Measurements from ENCODE around the gene QRSL1. TPM values are rescaled to one million over a fixed set of nuclear protein-coding genes. Genes with fewer than 3 reads are reported as not detected.

The QRSL1 gene
- total and polyA plus RNA-seq, 12 donors: 8.1 to 20.0 (median 14.5) TPM

GRCh38 chr6:106688177-106688951 lies 59.0 kb downstream of the QRSL1 start:
- Histone ChIP-seq H3K27me3 (peaks cover 0 to 8% (median 6%) of the 10 kb centered on the region in 7 donors), H3K4me1 (peaks cover 0 to 3% (median 0%) of the 10 kb centered on the region in 9 donors), H3K9me3 (no peaks in the 10 kb centered on the region), H3K27ac (no peak overlapping the region), H3K36me3 (no peaks in the 10 kb centered on the region), H3K4me3 (no peak overlapping the region)
- TF ChIP-seq CTCF (IDR thresholded peaks at IDR 0.05): no peak
- WGBS, 2 donors: 83 to 89% methylated on average over 6 of the region's 6 CpGs
- no peak for DNase-seq
- intact Hi-C loops (cut with DNase I): no loop called here
- ATAC-seq: no peak

GRCh38 chr6:106692112-106692818 lies 62.9 kb downstream of the QRSL1 start:
- Histone ChIP-seq H3K27me3 (peaks cover 0 to 11% (median 6%) of the 10 kb centered on the region in 7 donors), H3K9me3 (no peaks in the 10 kb centered on the region), H3K27ac (no peak overlapping the region), H3K36me3 (no peaks in the 10 kb centered on the region), H3K4me1 (peaks cover 0 to 3% (median 0%) of the 10 kb centered on the region in 9 donors), H3K4me3 (no peak overlapping the region)
- intact Hi-C loops (cut with DNase I): no loop called here
- no peak for DNase-seq
- TF ChIP-seq CTCF (IDR thresholded peaks at IDR 0.05): no peak
- WGBS, 2 donors: 47 to 50% methylated on average over 6 of the region's 6 CpGs
- ATAC-seq: peak in 1 of 8 donors; percentile 53

GRCh38 chr6:106692819-106693208 lies 63.4 kb downstream of the QRSL1 start:
- no peaks in the 10 kb centered on the region for H3K36me3 ChIP-seq
- no peak overlapping the region for H3K27ac ChIP-seq
- peaks cover 0 to 11% (median 6%) of the 10 kb centered on the region in 7 donors for H3K27me3 ChIP-seq
- ATAC-seq (no peak), DNase-seq (no peak)
- peaks cover 0 to 3% (median 0%) of the 10 kb centered on the region in 9 donors for H3K4me1 ChIP-seq
- intact Hi-C loops (cut with DNase I): no loop called here
- no peaks in the 10 kb centered on the region for H3K9me3 ChIP-seq
- H3K4me3 ChIP-seq: no peak overlapping the region
- WGBS, 2 donors: 71 to 74% methylated on average over 3 of the region's 3 CpGs
- TF ChIP-seq CTCF (IDR thresholded peaks at IDR 0.05): no peak

GRCh38 chr6:106693418-106693817 lies 64.0 kb downstream of the QRSL1 start:
- TF ChIP-seq CTCF (IDR thresholded peaks at IDR 0.05): no peak
- 79 to 85% methylated on average over 2 of the region's 2 CpGs for WGBS, 2 donors
- Histone ChIP-seq H3K27ac (no peak overlapping the region), H3K4me1 (peaks cover 0 to 3% (median 0%) of the 10 kb centered on the region in 9 donors), H3K27me3 (peaks cover 0 to 16% (median 6%) of the 10 kb centered on the region in 7 donors), H3K36me3 (no peaks in the 10 kb centered on the region), H3K4me3 (no peak overlapping the region), H3K9me3 (no peaks in the 10 kb centered on the region)
- DNase-seq: no peak
- no peak for ATAC-seq
- intact Hi-C loops (cut with DNase I): no loop called here

Data from heart right ventricle (tissue), 16 donors.